OCI-LY1 (cell line): ENCODE data around the gene ZNF497.

Source experiments
- H2AFZ ChIP-seq: fragments of 200-600 bp; sonication (generic), shearing (Covaris generic); 2 replicates; pipeline ENCODE4 v1.6.0; 2014; ENCODE audit warnings: antibody characterized with exemption, mild to moderate bottlenecking, low read length
- H3F3A ChIP-seq: fragments of 200-600 bp; sonication (generic), shearing (Covaris generic); 2 replicates; pipeline ENCODE4 v1.6.0; 2014; ENCODE audit warnings: mild to moderate bottlenecking, antibody characterized with exemption, low read length, moderate library complexity; ENCODE audit not compliant: insufficient read depth
- H3K27ac ChIP-seq: fragments of 200-600 bp; sonication (generic); 2 replicates; pipeline ENCODE4 v1.5.1; 2014; ENCODE audit warnings: low read length, mixed run types, mild to moderate bottlenecking, low read depth; ENCODE audit not compliant: poor library complexity, severe bottlenecking
- H3K27me3 ChIP-seq: fragments of 200-600 bp; sonication (generic); 2 replicates; pipeline ENCODE4 v1.6.0; 2014; ENCODE audit warnings: antibody characterized with exemption, mild to moderate bottlenecking, low read length, moderate library complexity; ENCODE audit not compliant: insufficient read depth
- H3K36me3 ChIP-seq: fragments of 200-600 bp; sonication (generic); 2 replicates; pipeline ENCODE4 v1.6.1; 2014; ENCODE audit warnings: mild to moderate bottlenecking, antibody characterized with exemption, low read length, moderate library complexity, mixed read lengths; ENCODE audit not compliant: insufficient read depth
- H3K4me1 ChIP-seq: fragments of 200-600 bp; sonication (generic); 2 replicates; pipeline ENCODE4 v1.5.1; 2014; ENCODE audit warnings: mild to moderate bottlenecking, low read length, moderate library complexity; ENCODE audit not compliant: insufficient read depth, severe bottlenecking
- H3K4me2 ChIP-seq: fragments of 200-600 bp; sonication (generic), shearing (Covaris generic); 2 replicates; pipeline ENCODE4 v1.6.1; 2014; ENCODE audit warnings: low read length
- H3K4me3 ChIP-seq: fragments of 200-600 bp; sonication (generic); 2 replicates; pipeline ENCODE4 v1.5.1; 2014; ENCODE audit warnings: low read length, low read depth, mild to moderate bottlenecking, mixed read lengths; ENCODE audit not compliant: poor library complexity, severe bottlenecking
- H3K79me2 ChIP-seq: fragments of 200-600 bp; shearing (Covaris generic); 2 replicates; pipeline ENCODE4 v1.6.1; 2016; ENCODE audit warnings: mixed run types, low read length, mixed read lengths; ENCODE audit not compliant: insufficient read depth
- H3K9ac ChIP-seq: fragments of 200-600 bp; sonication (generic), shearing (Covaris generic); 2 replicates; pipeline ENCODE4 v1.6.1; 2014; ENCODE audit warnings: mild to moderate bottlenecking, low read length, mixed read lengths
- H3K9me2 ChIP-seq: fragments of 200-600 bp; sonication (generic), shearing (Covaris generic); 2 replicates; pipeline ENCODE4 v1.6.1; 2014; ENCODE audit warnings: low read depth, mild to moderate bottlenecking, low read length, mixed read lengths
- H3K9me3 ChIP-seq: fragments of 200-600 bp; shearing (Covaris generic); 2 replicates; pipeline ENCODE4 v1.6.1; 2014; ENCODE audit warnings: low read length, mixed read lengths
- H4K20me1 ChIP-seq: fragments of 200-600 bp; sonication (generic), shearing (Covaris generic); 2 replicates; pipeline ENCODE4 v1.6.0; 2016; ENCODE audit warnings: mild to moderate bottlenecking, low read length; ENCODE audit not compliant: insufficient read depth
- CTCF ChIP-seq: fragments of 200-600 bp; sonication (generic), shearing (Covaris generic); IDR thresholded peaks from 2 replicates; pipeline ENCODE4 v1.5.1; 2017; ENCODE audit warnings: mild to moderate bottlenecking, antibody characterized with exemption, low read length, moderate library complexity, mixed read lengths
- EZH2 ChIP-seq: fragments of 200-600 bp; sonication (generic), shearing (Covaris generic); IDR thresholded peaks from 2 replicates; pipeline ENCODE4 v1.8.0; 2017; ENCODE audit warnings: borderline replicate concordance, mixed run types, mild to moderate bottlenecking, antibody characterized with exemption, low read length, moderate library complexity, mixed read lengths

ZNF497 gene

GRCh38 chr19:58355215-58355796, 7.2 kb downstream of the ZNF497 start:
- Histone ChIP-seq H3K9me2 (no peaks in the 10 kb centered on the region), H3F3A (no peaks in the 10 kb centered on the region), H3K4me2 (no peak overlapping the region), H2AFZ (no peak overlapping the region), H3K27ac (no peak overlapping the region), H3K4me1 (no peaks in the 10 kb centered on the region), H3K27me3 (no peaks in the 10 kb centered on the region), H3K9ac (no peak overlapping the region), H4K20me1 (no peaks in the 10 kb centered on the region), H3K4me3 (no peak overlapping the region), H3K9me3 (no peaks in the 10 kb centered on the region), H3K36me3 (no peaks in the 10 kb centered on the region), H3K79me2 (no peaks in the 10 kb centered on the region)
- TF ChIP-seq CTCF (no peak), EZH2 (no peak)

- no peaks in the 10 kb centered on the region for H3K27me3 ChIP-seq
- no peaks in the 10 kb centered on the region for H3K79me2 ChIP-seq
- H3K4me2 ChIP-seq = no peak overlapping the region
- H3K4me3 ChIP-seq = no peak overlapping the region
- no peak overlapping the region for H3K9ac ChIP-seq
- no peaks in the 10 kb centered on the region for H4K20me1 ChIP-seq
- H3K36me3 ChIP-seq = no peaks in the 10 kb centered on the region
- H3K4me1 ChIP-seq = no peaks in the 10 kb centered on the region
- H3K9me2 ChIP-seq = no peaks in the 10 kb centered on the region
- H2AFZ ChIP-seq = no peak overlapping the region
- no peaks in the 10 kb centered on the region for H3F3A ChIP-seq
- H3K27ac ChIP-seq = no peak overlapping the region
- no peaks in the 10 kb centered on the region for H3K9me3 ChIP-seq
- no peak for TF ChIP-seq CTCF
- TF ChIP-seq EZH2 = no peak
These were observed 8.0 kb downstream of the ZNF497 start for GRCh38 chr19:58354478-58355030.

- Histone ChIP-seq H3K9me2 (no peaks in the 10 kb centered on the region), H3K79me2 (no peaks in the 10 kb centered on the region), H3K9ac (no peak overlapping the region), H3K4me2 (no peak overlapping the region), H3K4me3 (no peak overlapping the region), H2AFZ (no peak overlapping the region), H3K9me3 (no peaks in the 10 kb centered on the region), H3K36me3 (no peaks in the 10 kb centered on the region), H4K20me1 (no peaks in the 10 kb centered on the region), H3F3A (no peaks in the 10 kb centered on the region), H3K4me1 (peaks cover 6% of the 10 kb centered on the region), H3K27ac (no peak overlapping the region), H3K27me3 (no peaks in the 10 kb centered on the region)
- TF ChIP-seq CTCF (no peak), EZH2 (no peak)
These were observed 8.7 kb downstream of the ZNF497 start for GRCh38 chr19:58353717-58354477.
